HG03196 (cell line): ENCODE results near the gene BCAS1.

ENCODE experiments used
- ATAC-seq: cut with Tn5 transposase; IDR thresholded peaks from one replicate; pipeline ENCODE4 v1.9.1; 2021; ENCODE audit not compliant: unreplicated experiment

Gene BCAS1

GRCh38 chr20:53896647-53897046 lies 173.7 kb downstream of the BCAS1 start:
- no peak for ATAC-seq

GRCh38 chr20:53896041-53896440 lies 174.4 kb downstream of the BCAS1 start:
- ATAC-seq, result no peak

- ATAC-seq, result no peak
Measured at GRCh38 chr20:53895385-53895755, 175.0 kb downstream of the BCAS1 start.

GRCh38 chr20:53894707-53895384 lies 175.5 kb downstream of the BCAS1 start:
- ATAC-seq, result no peak
